GM12878 (cell line): ENCODE results near the gene ZNF385D. TPM values are rescaled to one million over a fixed set of nuclear protein-coding genes. Genes with fewer than 3 reads are reported as not detected.

Experiments
- ATAC-seq: fragments of 200-7000 bp; cut with Tn5 transposase; 3 replicates; pipeline ENCODE4 v1.9.1; 2020; ENCODE audit warnings: mild to moderate bottlenecking, moderate library complexity
- BruUV-seq: library from RNA; stranded (reverse); fragments of 400-500 nt; replicated peaks from 2 replicates; lab custom pipeline; 2021; lab: Mats Ljungman, UMichigan
- CTCF ChIA-PET: fragments of 300-600 bp; sonication (Branson Sonifier 250); formaldehyde crosslinking; extraction: SDS; loops from one replicate; lab custom pipeline; 2021; ENCODE audit warnings: inconsistent platforms; lab: Yijun Ruan, JAX
- POLR2A ChIA-PET: fragments of 350-600 bp; formaldehyde crosslinking; extraction: SDS; loops from one replicate; lab custom pipeline; 2021; ENCODE audit warnings: inconsistent platforms; lab: Charles Lee
- RAD21 ChIA-PET: fragments of 300-600 bp; sonication (Branson Sonifier 250); formaldehyde crosslinking; loops from one replicate; lab custom pipeline; 2023; ENCODE audit warnings: antibody characterized with exemption; ENCODE audit not compliant: unreplicated experiment; lab: Charles Lee
- SMC1A ChIA-PET: fragments of 300-600 bp; sonication (Branson Sonifier 250); formaldehyde crosslinking; loops from one replicate; lab custom pipeline; 2023; ENCODE audit not compliant: unreplicated experiment, uncharacterized antibody; lab: Charles Lee
- DNase-seq: peaks from one replicate; pipeline ENCODE4 v3.0.0-alpha.2; 2011; ENCODE audit warnings: low read depth, low spot score
- FAIRE-seq: peaks from 3 replicates; lab custom pipeline; 2011; peaks lifted over from hg19 to GRCh38; lab: Jason Lieb, UNC
- H2AFZ ChIP-seq: 2 replicates; pipeline ENCODE4 v1.6.0; 2011; ENCODE audit warnings: low read depth, low read length, control low read depth; ENCODE audit not compliant: control insufficient read depth
- H3K27ac ChIP-seq: 2 replicates; pipeline ENCODE4 v1.5.1; 2011; ENCODE audit warnings: control low read depth; ENCODE audit not compliant: control insufficient read depth, insufficient read depth
- H3K27me3 ChIP-seq, 2 experiments: replicated peaks in 1 of 2; 2 replicates each; pipeline versions ENCODE4 v1.6.0 to v1.6.1; 2011; ENCODE audit warnings: low read length in 1 of 2; ENCODE audit not compliant: control insufficient read depth in 2 of 2, insufficient read depth in 2 of 2
- H3K36me3 ChIP-seq, 2 experiments: 2 replicates each; pipeline ENCODE4 v1.5.1; 2011; ENCODE audit warnings: low read length in 1 of 2; ENCODE audit not compliant: control insufficient read depth in 2 of 2, insufficient read depth in 2 of 2
- H3K4me1 ChIP-seq: 2 replicates; pipeline ENCODE4 v1.6.1; 2011; ENCODE audit warnings: mild to moderate bottlenecking, low read length, moderate library complexity, mixed read lengths; ENCODE audit not compliant: control insufficient read depth, insufficient read depth
- H3K4me2 ChIP-seq: 2 replicates; pipeline ENCODE4 v1.6.0; 2011; ENCODE audit warnings: control low read depth; ENCODE audit not compliant: control insufficient read depth, insufficient read depth
- H3K4me3 ChIP-seq: fragments of 200-600 bp; sonication (generic); 2 replicates; pipeline ENCODE4 v1.5.1; 2016
- H3K79me2 ChIP-seq: 2 replicates; pipeline ENCODE4 v1.6.0; 2011; ENCODE audit warnings: low read length; ENCODE audit not compliant: control insufficient read depth, insufficient read depth
- H3K9ac ChIP-seq: 2 replicates; pipeline ENCODE4 v1.8.0; 2011; ENCODE audit warnings: low read length, control low read depth, mixed read lengths; ENCODE audit not compliant: control insufficient read depth, insufficient read depth
- H3K9me3 ChIP-seq: replicated peaks from 3 replicates; pipeline ENCODE4 v1.5.1; 2011; ENCODE audit warnings: mild to moderate bottlenecking, low read length; ENCODE audit not compliant: control insufficient read depth, insufficient read depth
- H4K20me1 ChIP-seq: 2 replicates; pipeline ENCODE4 v1.6.0; 2011; ENCODE audit not compliant: control insufficient read depth, insufficient read depth
- BRCA1 ChIP-seq: IDR thresholded peaks from 2 replicates; pipeline ENCODE4 v1.6.1; 2011; ENCODE audit warnings: low read depth, low read length, improper control_type of control experiment
- ESRRA ChIP-seq: IDR thresholded peaks from 2 replicates; pipeline ENCODE4 v1.6.1; 2012; ENCODE audit warnings: mild to moderate bottlenecking, low read length, improper control_type of control experiment
- NFIC ChIP-seq: IDR thresholded peaks from 2 replicates; pipeline ENCODE4 v1.6.1; 2012; ENCODE audit warnings: low read depth, mild to moderate bottlenecking, inconsistent platforms, low read length, moderate library complexity
- NR2F1 ChIP-seq: fragments of 450-650 bp; conservative IDR thresholded peaks from 2 replicates; pipeline ENCODE4 v1.6.1; 2017; ENCODE audit warnings: mild to moderate bottlenecking
- SMC3 ChIP-seq: IDR thresholded peaks from 2 replicates; pipeline ENCODE4 v1.6.1; 2011; ENCODE audit warnings: low read length, improper control_type of control experiment, borderline replicate concordance
- ZBED1 ChIP-seq: IDR thresholded peaks from 2 replicates; pipeline ENCODE4 v1.6.1; 2016; ENCODE audit warnings: borderline replicate concordance
- ZNF217 ChIP-seq: fragments of 450-650 bp; IDR thresholded peaks from 2 replicates; pipeline ENCODE4 v1.6.1; 2017; ENCODE audit warnings: antibody characterized with exemption, mild to moderate bottlenecking
- WGBS: methylation state at CpG from one replicate; pipeline ENCODE4 v1.1.6; 2016; ENCODE audit warnings: low lambda C conversion rate; ENCODE audit not compliant: insufficient replicate concordance, insufficient coverage; ENCODE audit errors: missing lambda C conversion rate; 5-methylcytosine and 5-hydroxymethylcytosine counted together
- in situ Hi-C: fragments of 300-500 bp; cut with MboI; formaldehyde crosslinking; loops from 9 replicates; pipeline ENCODE4 v1.14.3; 2018; ENCODE audit warnings: mixed read lengths
- intact Hi-C: fragments of 100-400 bp; cut with micrococcal nuclease; formaldehyde crosslinking; loops from one replicate; pipeline ENCODE4 v1.14.2; 2022; ENCODE audit not compliant: unreplicated experiment
- polyA plus RNA-seq, 11 experiments: library from polyadenylated mRNA; depleted of rRNA in 4 of 11; unstranded in 6 of 11; stranded (reverse) in 5 of 11; fragments of >200 nt; fragmentation: Nextera tagmentation in 4 of 11; fragmentation: Illumina TruSeq in 1 of 11; extraction: Ambion mirVana in 4 of 11; extraction: Trizol in 1 of 11; gene quantifications; 1 replicate in 1 of 11; 2 replicates in 10 of 11; pipeline versions ENCODE4 v1.2.1 to v1.2.3, GENCODE V29; 2011 to 2016; ENCODE audit warnings: inconsistent platforms in 2 of 11, missing spikeins in 2 of 11, low read depth in 1 of 11
- total RNA-seq, 4 experiments: library from RNA; depleted of rRNA in 3 of 4; stranded (reverse); fragments of >200 nt in 3 of 4; fragmentation: Illumina TruSeq in 1 of 4; extraction: Trizol in 1 of 4; gene quantifications; 2 replicates each; pipeline versions ENCODE4 v1.2.1 to v1.2.3, GENCODE V29; 2013 to 2021
- TF ChIP-seq, protein P1 (sequence below): fragments of 450-650 bp; IDR thresholded peaks from 2 replicates; pipeline ENCODE4 v1.6.1; 2018; ENCODE audit warnings: borderline replicate concordance, mild to moderate bottlenecking; ENCODE audit not compliant: partially characterized antibody
- TF ChIP-seq, protein P2 (sequence below): fragments of 450-650 bp; formaldehyde crosslinking; IDR thresholded peaks from 2 replicates; pipeline ENCODE4 v1.4.0; 2020; ENCODE audit warnings: mild to moderate bottlenecking, moderate library complexity

ZNF385D gene
- total and polyA plus RNA-seq, 10 of the 15 experiments (the other 5 are each of a cell fraction or from before 2014, with no cell fraction given): 0.01 to 0.62 (median 0.18) TPM; not detected in 5

DNA sequence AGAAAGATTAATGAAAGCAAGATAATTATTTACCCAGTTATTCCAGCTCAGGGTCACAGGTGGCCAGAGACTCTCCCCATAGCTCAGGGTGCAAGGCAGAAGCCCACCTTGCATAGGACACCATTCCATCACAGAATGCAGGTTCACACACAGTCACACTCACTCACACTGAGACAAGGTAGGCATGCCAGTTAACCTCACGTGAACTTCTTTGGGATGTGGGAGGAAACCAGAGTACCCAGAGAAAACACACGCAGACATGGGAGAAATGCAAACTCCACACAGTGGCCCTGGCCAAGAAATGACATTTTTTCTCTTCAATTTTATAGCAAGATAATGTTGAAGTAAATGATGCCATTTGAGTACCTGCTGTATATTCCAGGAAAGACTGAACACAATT, 106.7 kb downstream of the ZNF385D start (continued):
- TF ChIP-seq, protein P1, sequence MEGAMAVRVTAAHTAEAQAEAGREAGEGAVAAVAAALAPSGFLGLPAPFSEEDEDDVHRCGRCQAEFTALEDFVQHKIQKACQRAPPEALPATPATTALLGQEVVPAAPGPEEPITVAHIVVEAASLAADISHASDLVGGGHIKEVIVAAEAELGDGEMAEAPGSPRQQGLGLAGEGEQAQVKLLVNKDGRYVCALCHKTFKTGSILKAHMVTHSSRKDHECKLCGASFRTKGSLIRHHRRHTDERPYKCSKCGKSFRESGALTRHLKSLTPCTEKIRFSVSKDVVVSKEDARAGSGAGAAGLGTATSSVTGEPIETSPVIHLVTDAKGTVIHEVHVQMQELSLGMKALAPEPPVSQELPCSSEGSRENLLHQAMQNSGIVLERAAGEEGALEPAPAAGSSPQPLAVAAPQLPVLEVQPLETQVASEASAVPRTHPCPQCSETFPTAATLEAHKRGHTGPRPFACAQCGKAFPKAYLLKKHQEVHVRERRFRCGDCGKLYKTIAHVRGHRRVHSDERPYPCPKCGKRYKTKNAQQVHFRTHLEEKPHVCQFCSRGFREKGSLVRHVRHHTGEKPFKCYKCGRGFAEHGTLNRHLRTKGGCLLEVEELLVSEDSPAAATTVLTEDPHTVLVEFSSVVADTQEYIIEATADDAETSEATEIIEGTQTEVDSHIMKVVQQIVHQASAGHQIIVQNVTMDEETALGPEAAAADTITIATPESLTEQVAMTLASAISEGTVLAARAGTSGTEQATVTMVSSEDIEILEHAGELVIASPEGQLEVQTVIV: no peak
- TF ChIP-seq, protein P2, sequence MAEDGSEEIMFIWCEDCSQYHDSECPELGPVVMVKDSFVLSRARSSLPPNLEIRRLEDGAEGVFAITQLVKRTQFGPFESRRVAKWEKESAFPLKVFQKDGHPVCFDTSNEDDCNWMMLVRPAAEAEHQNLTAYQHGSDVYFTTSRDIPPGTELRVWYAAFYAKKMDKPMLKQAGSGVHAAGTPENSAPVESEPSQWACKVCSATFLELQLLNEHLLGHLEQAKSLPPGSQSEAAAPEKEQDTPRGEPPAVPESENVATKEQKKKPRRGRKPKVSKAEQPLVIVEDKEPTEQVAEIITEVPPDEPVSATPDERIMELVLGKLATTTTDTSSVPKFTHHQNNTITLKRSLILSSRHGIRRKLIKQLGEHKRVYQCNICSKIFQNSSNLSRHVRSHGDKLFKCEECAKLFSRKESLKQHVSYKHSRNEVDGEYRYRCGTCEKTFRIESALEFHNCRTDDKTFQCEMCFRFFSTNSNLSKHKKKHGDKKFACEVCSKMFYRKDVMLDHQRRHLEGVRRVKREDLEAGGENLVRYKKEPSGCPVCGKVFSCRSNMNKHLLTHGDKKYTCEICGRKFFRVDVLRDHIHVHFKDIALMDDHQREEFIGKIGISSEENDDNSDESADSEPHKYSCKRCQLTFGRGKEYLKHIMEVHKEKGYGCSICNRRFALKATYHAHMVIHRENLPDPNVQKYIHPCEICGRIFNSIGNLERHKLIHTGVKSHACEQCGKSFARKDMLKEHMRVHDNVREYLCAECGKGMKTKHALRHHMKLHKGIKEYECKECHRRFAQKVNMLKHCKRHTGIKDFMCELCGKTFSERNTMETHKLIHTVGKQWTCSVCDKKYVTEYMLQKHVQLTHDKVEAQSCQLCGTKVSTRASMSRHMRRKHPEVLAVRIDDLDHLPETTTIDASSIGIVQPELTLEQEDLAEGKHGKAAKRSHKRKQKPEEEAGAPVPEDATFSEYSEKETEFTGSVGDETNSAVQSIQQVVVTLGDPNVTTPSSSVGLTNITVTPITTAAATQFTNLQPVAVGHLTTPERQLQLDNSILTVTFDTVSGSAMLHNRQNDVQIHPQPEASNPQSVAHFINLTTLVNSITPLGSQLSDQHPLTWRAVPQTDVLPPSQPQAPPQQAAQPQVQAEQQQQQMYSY (CRISPR knock-in tag): no peak
- TF ChIP-seq ZNF217 (no peak), ESRRA (no peak), ZBED1 (no peak), NFIC (no peak), SMC3 (no peak)

DNA sequence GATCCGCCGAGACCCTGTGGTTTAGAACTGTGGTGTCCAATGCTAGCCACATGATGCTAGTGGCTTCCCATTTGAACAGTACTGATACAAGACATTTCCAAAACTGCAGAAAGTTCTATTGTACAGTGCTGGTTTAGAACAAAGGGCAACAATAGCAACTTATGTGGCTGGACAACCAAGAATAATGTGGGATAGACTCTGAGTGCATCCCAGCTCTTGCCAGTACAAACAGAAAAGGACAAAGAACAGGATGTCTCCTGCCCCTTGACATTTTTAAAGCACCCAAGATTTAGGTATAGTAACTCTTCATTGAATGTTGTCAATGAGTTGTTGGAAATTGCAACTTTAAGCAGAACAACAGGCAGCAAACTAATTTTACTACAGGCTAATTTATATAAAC, 107.3 kb downstream of the ZNF385D start:
- WGBS: 13% methylated on average over 2 of the region's 2 CpGs
- Histone ChIP-seq H3K36me3 (no peaks in the 10 kb centered on the region), H3K79me2 (no peaks in the 10 kb centered on the region), H3K27me3 (no peaks in the 10 kb centered on the region), H2AFZ (no peak overlapping the region), H3K4me1 (no peaks in the 10 kb centered on the region), H3K4me3 (no peak overlapping the region), H3K27ac (no peak overlapping the region), H3K4me2 (no peak overlapping the region), H3K9ac (no peak overlapping the region), H4K20me1 (no peaks in the 10 kb centered on the region), H3K9me3 (no peaks in the 10 kb centered on the region)
- FAIRE-seq: no peak
- ChIA-PET CTCF (no interaction called here), SMC1A (no interaction called here), POLR2A (no interaction called here), RAD21 (no interaction called here)
- no peak for DNase-seq
- intact Hi-C loops (no loop called here), in situ Hi-C loops (no loop called here)
- TF ChIP-seq NR2F1 (no peak), BRCA1 (no peak)
- no peak for ATAC-seq
- BruUV-seq: no TSS peak
